K562 (cell line): Measurements from ENCODE around the gene RDH16. TPM values are rescaled to one million over a fixed set of nuclear protein-coding genes. Genes with fewer than 3 reads are reported as not detected.

ENCODE experiments used
- CAMTA2 ChIP-seq: fragments of 250-450 bp; sonication (Bioruptor Pico); conservative IDR thresholded peaks from 2 replicates; pipeline ENCODE4 v1.5.1; 2022
- CREB5 ChIP-seq: fragments of 250-450 bp; sonication (Bioruptor Pico); IDR thresholded peaks from 2 replicates; pipeline ENCODE4 v1.5.0; 2020; ENCODE audit warnings: mild to moderate bottlenecking
- CTBP1 ChIP-seq: fragments of 450-650 bp; IDR thresholded peaks from 2 replicates; pipeline ENCODE4 v1.6.1; 2016; ENCODE audit warnings: borderline replicate concordance
- FOXK2 ChIP-seq, 2 experiments: fragments of 450-650 bp; IDR thresholded peaks in 1 of 2; conservative IDR thresholded peaks in 1 of 2; 2 replicates each; pipeline ENCODE4 v1.6.1; 2016; ENCODE audit warnings: low read depth in 2 of 2, mild to moderate bottlenecking in 1 of 2
- FOXM1 ChIP-seq, 2 experiments: fragments of 450-650 bp in 1 of 2; sonication (generic) in 1 of 2; formaldehyde crosslinking in 1 of 2; IDR thresholded peaks; 2 replicates each; pipeline versions ENCODE4 v1.6.1 to v1.9.0; 2017 to 2022; ENCODE audit warnings: low read depth in 2 of 2, mild to moderate bottlenecking in 2 of 2, missing genetic modification reagents in 1 of 2, moderate library complexity in 1 of 2
- ILK ChIP-seq: fragments of 450-650 bp; IDR thresholded peaks from 2 replicates; pipeline ENCODE4 v1.6.1; 2016; ENCODE audit warnings: missing genetic modification characterization, low read depth, mild to moderate bottlenecking, missing compliant biosample characterization, moderate library complexity, borderline replicate concordance
- KDM2B ChIP-seq: fragments of 250-450 bp; sonication (Bioruptor Pico); IDR thresholded peaks from 2 replicates; pipeline ENCODE4 v1.8.0; 2021; ENCODE audit warnings: mild to moderate bottlenecking, moderate library complexity
- MEF2A ChIP-seq: IDR thresholded peaks from 2 replicates; pipeline ENCODE4 v1.6.1; 2011; ENCODE audit warnings: low read depth, mild to moderate bottlenecking, low read length, moderate library complexity; ENCODE audit not compliant: control insufficient read depth
- NR0B1 ChIP-seq: fragments of 450-650 bp; IDR thresholded peaks from one replicate; pipeline ENCODE4 v1.6.1; 2018; ENCODE audit warnings: mild to moderate bottlenecking, moderate library complexity; ENCODE audit not compliant: partially characterized antibody
- NRF1 ChIP-seq, 2 experiments: fragments of 450-650 bp; IDR thresholded peaks in 1 of 2; conservative IDR thresholded peaks in 1 of 2; 2 replicates each; pipeline ENCODE4 v1.6.1; 2014; ENCODE audit warnings: mild to moderate bottlenecking in 2 of 2
- PHB2 ChIP-seq: fragments of 450-650 bp; IDR thresholded peaks from 2 replicates; pipeline ENCODE4 v1.6.1; 2017; ENCODE audit warnings: low read depth
- PKNOX1 ChIP-seq: fragments of 450-650 bp; IDR thresholded peaks from 2 replicates; pipeline ENCODE4 v1.6.1; 2016
- POLR2A ChIP-seq: fragments of 450-650 bp; conservative IDR thresholded peaks from 2 replicates; pipeline ENCODE4 v1.6.1; 2016
- SIX5 ChIP-seq, 2 experiments: IDR thresholded peaks; 2 replicates each; pipeline ENCODE4 v1.6.1; 2011; ENCODE audit warnings: low read length in 2 of 2, borderline replicate concordance in 1 of 2, low read depth in 1 of 2, mild to moderate bottlenecking in 1 of 2, moderate library complexity in 1 of 2; ENCODE audit not compliant: insufficient read depth in 1 of 2
- THRB ChIP-seq: fragments of 450-650 bp; formaldehyde crosslinking; conservative IDR thresholded peaks from 2 replicates; pipeline ENCODE4 v1.4.0; 2022; ENCODE audit warnings: mild to moderate bottlenecking, missing genetic modification characterization
- XRCC5 ChIP-seq: fragments of 200-400 bp; formaldehyde crosslinking; IDR thresholded peaks from 2 replicates; pipeline ENCODE4 v1.6.1; 2017; ENCODE audit warnings: low read depth, mild to moderate bottlenecking, low read length
- ZEB2 ChIP-seq: fragments of 450-650 bp; IDR thresholded peaks from 2 replicates; pipeline ENCODE4 v1.6.1; 2016
- ZFP91 ChIP-seq: sonication (generic); formaldehyde crosslinking; IDR thresholded peaks from 2 replicates; pipeline ENCODE4 v1.8.0; 2022; ENCODE audit warnings: mild to moderate bottlenecking, missing genetic modification reagents
- ZNF354B ChIP-seq: fragments of 250-450 bp; sonication (Bioruptor Pico); IDR thresholded peaks from 2 replicates; pipeline ENCODE4 v1.4.0; 2020
- ZNF444 ChIP-seq: fragments of 250-450 bp; sonication (Bioruptor Pico); IDR thresholded peaks from 2 replicates; pipeline ENCODE4 v1.4.0; 2020; ENCODE audit warnings: mild to moderate bottlenecking, moderate library complexity
- ZNF586 ChIP-seq: fragments of 450-650 bp; formaldehyde crosslinking; conservative IDR thresholded peaks from 2 replicates; pipeline ENCODE4 v1.4.0; 2020; ENCODE audit warnings: mild to moderate bottlenecking, moderate library complexity
- ZNF589 ChIP-seq: fragments of 200-800 bp; sonication (Bioruptor generic); IDR thresholded peaks from 2 replicates; pipeline ENCODE4 v1.6.1; 2016; ENCODE audit warnings: low read depth, missing genetic modification characterization, missing compliant biosample characterization
- ZNF766 ChIP-seq: fragments of 200-800 bp; sonication (Bioruptor generic); conservative IDR thresholded peaks from 2 replicates; pipeline ENCODE4 v1.6.1; 2016; ENCODE audit warnings: missing genetic modification characterization, missing compliant biosample characterization
- polyA plus RNA-seq, 8 experiments: library from polyadenylated mRNA; depleted of rRNA in 4 of 8; stranded (reverse) in 5 of 8; unstranded in 3 of 8; fragments of >200 nt; fragmentation: Nextera tagmentation in 2 of 8; fragmentation: Illumina TruSeq in 1 of 8; extraction: Ambion mirVana in 2 of 8; extraction: Trizol in 1 of 8; gene quantifications; 2 replicates each; pipeline versions ENCODE4 v1.2.1 to v1.2.3, GENCODE V29; 2011 to 2014; ENCODE audit warnings: inconsistent platforms in 1 of 8, missing spikeins in 1 of 8
- total RNA-seq, 7 experiments: library from RNA; depleted of rRNA in 6 of 7; stranded (reverse); fragments of >200 nt in 6 of 7; fragmentation: Illumina TruSeq in 2 of 7; extraction: Trizol in 2 of 7; gene quantifications; 2 replicates each; pipeline versions ENCODE4 v1.2.1 to v1.2.3, GENCODE V29; 2011 to 2021; ENCODE audit warnings: low replicate concordance in 1 of 7

Gene RDH16
- total and polyA plus RNA-seq, 9 of the 15 experiments (the other 6 are each of a cell fraction or from before 2014, with no cell fraction given): 0.11 to 0.52 (median 0.22) TPM; not detected in 1

GRCh38 chr12:57001448-57001906 lies 44.1 kb upstream of the RDH16 start (continued):
- no peak for TF ChIP-seq ZNF586 (CRISPR knock-in tag)
- TF ChIP-seq POLR2A: no peak
- no peak for TF ChIP-seq ZNF444
- no peak for TF ChIP-seq THRB
- TF ChIP-seq ZNF354B (CRISPR knock-in tag): no peak
- 0 out of 2 replicates have a peak, but pooled peaks have one; percentile 26 for TF ChIP-seq PKNOX1
- TF ChIP-seq ZFP91 (CRISPR knock-in tag): no peak
- TF ChIP-seq CREB5 (CRISPR knock-in tag): no peak
- TF ChIP-seq ZEB2: peak; percentile 46; the same call in 1 of the 2 replicates
- TF ChIP-seq SIX5 (IDR thresholded peaks at IDR 0.05; ENCODE audit: borderline replicate concordance in 1 of 2, insufficient read depth in 1 of 2, low read depth in 1 of 2, low read length in 2 of 2): no peak
- TF ChIP-seq ZNF589 (CRISPR knock-in tag): 0 out of 2 replicates have a peak, but pooled peaks have one; percentile 30
- TF ChIP-seq NRF1 (conservative IDR thresholded peaks at IDR 0.05 in 1 of 2, IDR thresholded peaks at IDR 0.05 in 1 of 2): peak; percentile 18 to 38; a peak in 2 of 4 replicates
- no peak for TF ChIP-seq FOXM1 (IDR thresholded peaks at IDR 0.05; ENCODE audit: low read depth)
- no peak for TF ChIP-seq FOXM1 (CRISPR knock-in tag; IDR thresholded peaks at IDR 0.05; ENCODE audit: low read depth)
- TF ChIP-seq PHB2: no peak
- no peak for TF ChIP-seq NR0B1
- TF ChIP-seq ZNF766 (CRISPR knock-in tag): no peak
- no peak for TF ChIP-seq CAMTA2 (CRISPR knock-in tag)
- TF ChIP-seq FOXK2 (conservative IDR thresholded peaks at IDR 0.05 in 1 of 2, IDR thresholded peaks at IDR 0.05 in 1 of 2; ENCODE audit: low read depth in 2 of 2): no peak; a peak in 1 of 4 replicates
- TF ChIP-seq KDM2B (CRISPR knock-in tag): no peak
- TF ChIP-seq ILK (tag): no peak
- no peak for TF ChIP-seq MEF2A
- TF ChIP-seq XRCC5: peak; percentile 66; the same call in 1 of the 2 replicates
- TF ChIP-seq CTBP1: peak; percentile 92; the same call in 1 of the 2 replicates
